Lung (tissue), 12 donors: Measurements from ENCODE around the gene FAIM2. TPM values are rescaled to one million over a fixed set of nuclear protein-coding genes. Genes with fewer than 3 reads are reported as not detected.

Experiments used
- ATAC-seq: fragments of 200-7000 bp; cut with Tn5 transposase; one replicate; pipeline ENCODE4 v1.9.1; 2020; ENCODE audit warnings: moderate number of reproducible peaks; ENCODE audit not compliant: insufficient read depth, low FRiP score
- DNase-seq, 3 donors: peaks; one replicate each; pipeline ENCODE4 v3.0.0-alpha.2; 2013 to 2017
- H3K27ac ChIP-seq, 2 donors: one replicate each; pipeline ENCODE4 v1.5.1; 2013; ENCODE audit warnings: mild to moderate bottlenecking in 2 of 2, moderate library complexity in 2 of 2, control low read depth in 1 of 2, inconsistent platforms in 1 of 2, low read depth in 1 of 2, low read length in 1 of 2
- H3K27me3 ChIP-seq, 3 donors: one replicate each; pipeline ENCODE4 v1.5.1; 2013; ENCODE audit warnings: low read length in 2 of 3; ENCODE audit not compliant: control insufficient read depth in 3 of 3, insufficient read depth in 3 of 3
- H3K36me3 ChIP-seq, 4 donors: one replicate each; pipeline ENCODE4 v1.5.1; 2013; ENCODE audit warnings: low read length in 4 of 4, mild to moderate bottlenecking in 1 of 4, moderate library complexity in 1 of 4; ENCODE audit not compliant: control insufficient read depth in 4 of 4, insufficient read depth in 4 of 4
- H3K4me1 ChIP-seq, 5 donors: one replicate each; pipeline ENCODE4 v1.5.1; 2013; ENCODE audit warnings: low read length in 5 of 5, mild to moderate bottlenecking in 2 of 5, moderate library complexity in 1 of 5; ENCODE audit not compliant: control insufficient read depth in 5 of 5, insufficient read depth in 5 of 5
- H3K4me3 ChIP-seq: one replicate; pipeline ENCODE4 v1.5.1; 2013; ENCODE audit warnings: mild to moderate bottlenecking, control low read depth, moderate library complexity
- H3K9ac ChIP-seq, 2 donors: one replicate each; pipeline ENCODE4 v1.5.1; 2013; ENCODE audit warnings: low read length in 2 of 2, control low read depth in 1 of 2; ENCODE audit not compliant: insufficient read depth in 1 of 2
- H3K9me3 ChIP-seq, 4 donors: one replicate each; pipeline ENCODE4 v1.5.1; 2013; ENCODE audit warnings: low read length in 3 of 4, mild to moderate bottlenecking in 1 of 4, moderate library complexity in 1 of 4; ENCODE audit not compliant: control insufficient read depth in 4 of 4, insufficient read depth in 3 of 4
- CTCF ChIP-seq: IDR thresholded peaks from 2 replicates; pipeline ENCODE4 v1.5.1; 2012; ENCODE audit warnings: mild to moderate bottlenecking; ENCODE audit errors: control extremely low read depth, extremely low read depth
- WGBS, 2 donors: extraction: QIAGEN DNeasy Blood & Tissue Kit; methylation state at CpG; one replicate each; pipeline ENCODE4 v1.1.7; 2013; 5-methylcytosine and 5-hydroxymethylcytosine counted together
- polyA plus RNA-seq, 2 donors: library from polyadenylated mRNA; stranded (reverse); fragments of 200-250 nt; gene quantifications; one replicate each; pipeline ENCODE4 v1.2.1, GENCODE V29; 2013
- total RNA-seq, 2 donors: library from RNA; depleted of rRNA in 1 of 2; stranded (reverse); fragments of >200 nt in 1 of 2; gene quantifications; one replicate each; pipeline ENCODE4 v1.2.1, GENCODE V29; 2014 to 2021
- donor health status: control.
- donor health status: control.
- donor health status: Bipolar disorder and iron deficiency.
- donor health status: healthy.
- donor health status: DM: yes; HTN: yes; CAD: no.

The FAIM2 gene
- total and polyA plus RNA-seq, 4 donors: 0.46 to 1.4 (median 0.55) TPM

GRCh38 chr12:49951411-49952240, 47.9 kb upstream of the FAIM2 start:
- Histone ChIP-seq H3K4me1 (peaks cover 0 to 4% (median 3%) of the 10 kb centered on the region in 5 donors), H3K9ac (no peak overlapping the region), H3K9me3 (peaks cover 0 to 2% (median 0%) of the 10 kb centered on the region in 4 donors), H3K27ac (no peak overlapping the region), H3K27me3 (peaks cover 0 to 17% (median 8%) of the 10 kb centered on the region in 3 donors), H3K36me3 (no peaks in the 10 kb centered on the region), H3K4me3 (no peak overlapping the region)
- no peak for TF ChIP-seq CTCF
- WGBS, 2 donors: 78 to 79% methylated on average over 14 of the region's 14 CpGs
- peak in 1 of 3 donors; percentile 10 for DNase-seq
- ATAC-seq: no peak

- H3K9ac ChIP-seq: no peak within 1 kb of the TSS
- H3K27ac ChIP-seq: no peak within 1 kb of the TSS
- no peaks in the 10 kb centered on the region for H3K36me3 ChIP-seq
- no peak within 1 kb of the TSS for H3K4me3 ChIP-seq
- peak in 1 of 3 donors; percentile 20 for DNase-seq
- no peak for TF ChIP-seq CTCF
- peaks cover 0 to 10% (median 3%) of the 10 kb centered on the region in 5 donors for H3K4me1 ChIP-seq
- ATAC-seq: no peak
- 90 to 92% methylated on average over 32 of the region's 32 CpGs for WGBS, 2 donors
- H3K9me3 ChIP-seq: no peaks in the 10 kb centered on the region
- peaks cover 0 to 11% (median 2%) of the 10 kb centered on the region in 3 donors for H3K27me3 ChIP-seq
These were observed 46.9 kb upstream of the FAIM2 start, which contains the start of gene AQP2 for GRCh38 chr12:49950273-49951251. AQP2 (plus strand) TSS chr12:49950737; CDS start chr12:49950831, 94 bp downstream.

- H3K4me3 ChIP-seq: no peak overlapping the region
- no peaks in the 10 kb centered on the region for H3K9me3 ChIP-seq
- H3K4me1 ChIP-seq: peaks cover 0 to 10% (median 3%) of the 10 kb centered on the region in 5 donors
- WGBS, 2 donors: 92 to 94% methylated on average over 3 of the region's 3 CpGs
- no peak overlapping the region for H3K27ac ChIP-seq
- DNase-seq (peak in 1 of 3 donors; percentile 1), ATAC-seq (no peak)
- H3K27me3 ChIP-seq: peaks cover 0 to 8% (median 3%) of the 10 kb centered on the region in 3 donors
- no peaks in the 10 kb centered on the region for H3K36me3 ChIP-seq
- no peak for TF ChIP-seq CTCF
- H3K9ac ChIP-seq: no peak overlapping the region
These were observed 46.2 kb upstream of the FAIM2 start for GRCh38 chr12:49949866-49950265.
